Fibroblast of pulmonary artery (primary cell): Measurements from ENCODE around the gene RASA4B.

Experiments
- DNase-seq: peaks from one replicate; pipeline ENCODE4 v3.0.0-alpha.2; 2010; ENCODE audit warnings: low read depth
- H3K4me3 ChIP-seq: replicated peaks from 2 replicates; pipeline ENCODE4 v1.5.1; 2011; ENCODE audit warnings: low read depth, mild to moderate bottlenecking, control low read depth, low read length, moderate library complexity
- CTCF ChIP-seq: IDR thresholded peaks from 2 replicates; pipeline ENCODE4 v1.5.1; 2011; ENCODE audit warnings: mild to moderate bottlenecking, control low read depth, low read length, inconsistent platforms; ENCODE audit errors: missing control alignments

Gene RASA4B

GRCh38 chr7:102464577-102465280 lies 52.8 kb downstream of the RASA4B start, which contains the start of the genes ALKBH4 and LRWD1:
Gene ALKBH4 (minus strand): TSS chr7:102464863. CDS start chr7:102464836, 27 bp downstream.
Gene LRWD1 (plus strand): TSS chr7:102464984. CDS start chr7:102465081, 97 bp downstream.
- peak within 1 kb of the TSS; percentile 100 for H3K4me3 ChIP-seq
- TF ChIP-seq CTCF = no peak
- peak; percentile 92 for DNase-seq

- no peak for DNase-seq
- H3K4me3 ChIP-seq = peak overlapping the region; percentile 100
- TF ChIP-seq CTCF = no peak
Observed at GRCh38 chr7:102463841-102464576, 53.6 kb downstream of the RASA4B start.

- no peak overlapping the region for H3K4me3 ChIP-seq
- TF ChIP-seq CTCF = no peak
- no peak for DNase-seq
Observed at GRCh38 chr7:102460467-102460866, 57.1 kb downstream of the RASA4B start.

- H3K4me3 ChIP-seq = no peak overlapping the region
- no peak for DNase-seq
- no peak for TF ChIP-seq CTCF
Observed at GRCh38 chr7:102459221-102459844, 58.2 kb downstream of the RASA4B start.

- TF ChIP-seq CTCF = no peak
- no peak for DNase-seq
- no peak overlapping the region for H3K4me3 ChIP-seq
Observed at GRCh38 chr7:102457352-102457924, 60.1 kb downstream of the RASA4B start.

GRCh38 chr7:102456327-102456726 lies 61.2 kb downstream of the RASA4B start:
- H3K4me3 ChIP-seq = no peak overlapping the region

More at GRCh38 chr7:102456327-102456726, 61.2 kb downstream of the RASA4B start:
- TF ChIP-seq CTCF = no peak
- DNase-seq = no peak
